ENCODE data around the gene HINT2.

- TF ChIP-seq GATA3 (IDR thresholded peaks at IDR 0.05; ENCODE audit: low read depth, low read length) (no peak), GATA2 (IDR thresholded peaks at IDR 0.05; ENCODE audit: low read depth, low read length) (no peak)
Measured at GRCh38 chr9:35841645-35841900, 26.7 kb upstream of the HINT2 start.
